Measurements from ENCODE around the gene AGPAT3.

GRCh38 chr21:43903451-43904091 is 38.5 kb downstream of the AGPAT3 start:
- TF ChIP-seq, protein P1, sequence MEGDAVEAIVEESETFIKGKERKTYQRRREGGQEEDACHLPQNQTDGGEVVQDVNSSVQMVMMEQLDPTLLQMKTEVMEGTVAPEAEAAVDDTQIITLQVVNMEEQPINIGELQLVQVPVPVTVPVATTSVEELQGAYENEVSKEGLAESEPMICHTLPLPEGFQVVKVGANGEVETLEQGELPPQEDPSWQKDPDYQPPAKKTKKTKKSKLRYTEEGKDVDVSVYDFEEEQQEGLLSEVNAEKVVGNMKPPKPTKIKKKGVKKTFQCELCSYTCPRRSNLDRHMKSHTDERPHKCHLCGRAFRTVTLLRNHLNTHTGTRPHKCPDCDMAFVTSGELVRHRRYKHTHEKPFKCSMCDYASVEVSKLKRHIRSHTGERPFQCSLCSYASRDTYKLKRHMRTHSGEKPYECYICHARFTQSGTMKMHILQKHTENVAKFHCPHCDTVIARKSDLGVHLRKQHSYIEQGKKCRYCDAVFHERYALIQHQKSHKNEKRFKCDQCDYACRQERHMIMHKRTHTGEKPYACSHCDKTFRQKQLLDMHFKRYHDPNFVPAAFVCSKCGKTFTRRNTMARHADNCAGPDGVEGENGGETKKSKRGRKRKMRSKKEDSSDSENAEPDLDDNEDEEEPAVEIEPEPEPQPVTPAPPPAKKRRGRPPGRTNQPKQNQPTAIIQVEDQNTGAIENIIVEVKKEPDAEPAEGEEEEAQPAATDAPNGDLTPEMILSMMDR (conservative IDR thresholded peaks at IDR 0.05 in 1 of 2, IDR thresholded peaks at IDR 0.05 in 1 of 2; ENCODE audit: low read depth in 1 of 2, low read length in 2 of 2), result no peak
- TF ChIP-seq EZH2 (IDR thresholded peaks at IDR 0.05; ENCODE audit: low read length, missing control alignments), result no peak
